Mesodermal cell (in vitro differentiated cells): ENCODE measurements around the gene CTNNB1.

Source experiments
- H3K27ac ChIP-seq: 2 replicates; pipeline ENCODE4 v1.7.0; 2013; ENCODE audit warnings: mild to moderate bottlenecking, low read depth, low read length, moderate library complexity; ENCODE audit not compliant: severe bottlenecking
- H3K36me3 ChIP-seq: 2 replicates; pipeline ENCODE4 v1.7.1; 2013; ENCODE audit warnings: mild to moderate bottlenecking, low read length, moderate library complexity; ENCODE audit not compliant: control insufficient read depth, insufficient read depth
- H3K4me1 ChIP-seq: one replicate; pipeline ENCODE4 v1.7.1; 2013; ENCODE audit warnings: mild to moderate bottlenecking, low read length; ENCODE audit not compliant: insufficient read depth, control insufficient read depth, poor library complexity, severe bottlenecking
- H3K4me3 ChIP-seq: 2 replicates; pipeline ENCODE4 v1.7.0; 2013; ENCODE audit warnings: low read length, control low read depth, mild to moderate bottlenecking; ENCODE audit not compliant: insufficient read depth, poor library complexity, severe bottlenecking; ENCODE audit errors: extremely low read depth
- H3K9me3 ChIP-seq: 2 replicates; pipeline ENCODE4 v1.7.1; 2013; ENCODE audit warnings: mild to moderate bottlenecking, low read length, moderate library complexity; ENCODE audit not compliant: control insufficient read depth
- WGBS, 2 experiments: methylation state at CpG; one replicate each; pipeline ENCODE4 v1.1.5; 2013; ENCODE audit warnings: missing lambda C conversion rate in 2 of 2; ENCODE audit not compliant: insufficient coverage in 2 of 2; 5-methylcytosine and 5-hydroxymethylcytosine counted together

The CTNNB1 gene

DNA sequence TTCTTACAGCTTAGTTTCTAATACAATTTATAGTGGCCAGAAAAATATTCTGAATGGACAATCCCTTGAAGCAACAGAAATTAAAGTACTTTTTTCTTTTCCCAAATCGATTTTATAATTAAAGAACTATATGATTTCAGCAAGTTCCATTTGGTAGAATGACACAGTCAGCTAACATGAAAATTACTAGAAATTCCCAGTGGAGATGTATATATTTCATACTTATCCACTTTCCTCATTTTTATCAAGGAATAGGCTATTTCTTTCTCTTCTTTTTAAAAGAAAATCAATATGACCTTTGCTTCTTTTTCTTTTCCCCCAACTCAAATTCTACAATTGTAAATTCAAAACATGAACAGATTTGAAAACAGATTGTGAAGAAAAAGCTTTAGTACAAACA lies 6.4 kb upstream of the CTNNB1 start:
- Histone ChIP-seq H3K27ac (no peak overlapping the region), H3K9me3 (no peaks in the 10 kb centered on the region), H3K4me1 (no peaks in the 10 kb centered on the region), H3K36me3 (no peaks in the 10 kb centered on the region), H3K4me3 (no peak overlapping the region)
- WGBS, 2 experiments, result no CpG with 5 or more reads among the region's 1 CpG

DNA sequence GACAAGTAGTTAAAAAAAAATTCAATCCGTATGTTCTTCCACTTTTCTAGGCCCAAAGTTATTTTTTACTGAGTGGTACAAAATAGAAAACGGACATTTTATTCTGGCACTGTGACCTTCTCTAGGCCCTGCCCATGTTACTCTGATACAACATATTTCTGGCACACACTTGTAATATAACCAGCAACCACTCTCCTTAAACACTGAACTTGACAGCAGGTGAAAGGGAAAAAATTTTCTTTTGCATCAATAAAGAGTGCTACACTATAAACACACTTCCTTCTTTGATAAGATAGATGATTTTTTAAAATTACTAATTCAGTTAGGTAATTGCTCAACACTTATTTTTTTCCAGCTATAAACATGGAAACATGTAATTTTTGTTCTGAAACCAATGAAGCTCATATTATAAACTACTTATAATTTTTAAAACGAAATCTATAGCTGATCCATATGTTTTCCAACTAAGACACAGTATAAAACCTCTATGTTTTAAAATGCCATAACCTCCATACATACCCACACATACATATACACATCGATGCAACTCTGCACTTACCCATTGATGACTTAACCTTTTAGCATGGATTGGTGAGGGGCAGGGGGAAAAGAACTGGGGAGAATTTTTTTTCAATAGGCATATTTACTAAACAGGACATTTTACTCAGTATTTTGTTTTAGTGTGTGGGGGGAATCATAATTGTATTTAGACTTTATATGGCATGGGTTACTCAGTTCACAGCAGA lies 5.3 kb upstream of the CTNNB1 start:
- H3K4me1 ChIP-seq, result no peaks in the 10 kb centered on the region
- H3K36me3 ChIP-seq, result no peaks in the 10 kb centered on the region
- no peak overlapping the region for H3K4me3 ChIP-seq
- no peaks in the 10 kb centered on the region for H3K9me3 ChIP-seq
- no peak overlapping the region for H3K27ac ChIP-seq
- WGBS, 2 experiments, result 75% methylated on average over 2 of the region's 4 CpGs; no CpG with 5 or more reads in 1 of the 2 experiments

DNA sequence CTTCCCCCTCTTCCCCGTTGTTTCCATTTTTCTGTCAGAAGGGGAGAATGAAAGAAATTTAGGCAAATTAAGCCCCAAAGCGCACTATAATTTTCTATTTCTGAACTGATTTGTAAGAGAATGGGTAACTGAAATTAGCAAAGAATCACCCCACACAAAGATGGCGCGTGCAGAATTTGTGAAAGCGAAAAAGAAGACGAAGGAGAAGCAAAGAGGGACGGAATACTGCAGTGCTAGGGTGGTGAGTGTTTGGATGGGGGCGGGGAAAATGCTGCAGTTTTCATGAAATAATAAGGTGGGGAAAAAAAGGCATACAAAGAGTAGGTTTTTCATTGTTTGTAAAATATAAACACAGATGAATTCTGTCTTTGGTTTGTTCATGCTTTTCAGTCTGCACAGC lies 4.6 kb upstream of the CTNNB1 start:
- Histone ChIP-seq H3K27ac (no peak overlapping the region), H3K9me3 (no peaks in the 10 kb centered on the region), H3K4me1 (no peaks in the 10 kb centered on the region), H3K4me3 (no peak overlapping the region), H3K36me3 (no peaks in the 10 kb centered on the region)
- 81 to 83% methylated on average over 3 to 4 of the region's 8 CpGs for WGBS, 2 experiments

- WGBS, 2 experiments, result 97 to 100% methylated on average over 7 of the region's 7 CpGs
- no peak overlapping the region for H3K4me3 ChIP-seq
- no peak overlapping the region for H3K27ac ChIP-seq
- no peaks in the 10 kb centered on the region for H3K4me1 ChIP-seq
- no peaks in the 10 kb centered on the region for H3K9me3 ChIP-seq
- no peaks in the 10 kb centered on the region for H3K36me3 ChIP-seq
These were observed 3.4 kb upstream of the CTNNB1 start for GRCh38 chr3:41195946-41196345.

DNA sequence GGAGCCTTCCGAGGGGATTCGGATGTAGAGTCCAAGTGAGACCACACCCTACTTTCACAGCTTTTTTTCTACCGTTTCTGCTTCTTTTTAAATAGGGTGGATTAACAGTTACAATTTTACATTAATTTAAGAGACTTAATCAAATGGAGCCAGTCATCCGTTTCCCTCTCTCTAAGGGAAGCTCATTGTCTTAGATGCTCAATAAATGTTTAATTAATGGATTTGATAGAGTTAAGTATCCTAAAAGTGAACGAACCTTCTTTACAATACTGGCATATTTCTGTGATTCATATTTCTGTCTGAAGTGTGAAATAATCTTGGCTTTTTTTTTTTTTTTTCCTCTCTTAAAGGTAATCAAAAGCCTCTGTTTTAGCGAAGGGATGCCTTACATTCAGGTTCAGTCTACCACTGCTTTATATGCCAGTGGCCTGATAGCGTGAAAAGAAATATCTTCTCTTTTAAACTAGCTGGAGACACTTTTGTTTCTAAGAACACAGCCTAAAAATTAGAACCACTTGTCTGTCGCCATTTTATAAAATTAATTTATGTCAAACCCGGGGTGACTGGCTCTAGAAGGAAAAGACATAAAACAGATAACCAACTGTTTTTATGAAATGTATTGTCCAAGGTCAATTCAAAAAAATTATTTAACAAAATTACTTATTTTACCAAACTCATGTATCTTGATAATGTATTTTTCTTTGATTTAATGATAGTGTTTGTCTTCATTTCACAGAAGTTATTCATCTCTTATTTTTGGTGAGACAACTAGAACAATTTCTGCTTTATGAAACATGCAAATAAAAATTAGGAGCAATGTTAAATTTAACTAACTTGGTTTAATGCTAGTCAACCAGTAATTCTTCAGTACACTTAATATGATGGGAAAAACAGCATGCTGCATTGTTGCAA lies 2.5 kb upstream of the CTNNB1 start:
- 93 to 100% methylated on average over 1 to 2 of the region's 9 CpGs for WGBS, 2 experiments

DNA sequence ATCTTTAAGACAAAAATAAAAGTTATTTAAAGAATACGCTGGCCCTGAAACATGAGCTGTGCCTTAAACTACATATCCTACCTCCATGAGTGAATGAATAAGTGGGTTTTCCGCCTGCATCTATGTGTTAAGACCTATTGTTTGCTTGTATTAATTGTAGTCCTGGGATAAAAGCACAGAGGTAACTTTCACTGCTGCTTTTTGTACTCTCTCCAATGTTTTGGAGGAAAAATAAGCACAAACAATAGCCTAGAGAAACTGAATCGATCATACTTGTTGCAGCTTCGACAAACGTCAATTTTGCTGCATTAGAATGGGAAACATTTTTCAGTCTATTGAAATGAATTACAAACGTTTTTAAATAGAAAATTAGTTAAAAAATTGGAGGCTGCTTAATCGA lies 1.3 kb upstream of the CTNNB1 start:
- WGBS, 2 experiments, result no CpG with 5 or more reads among the region's 7 CpGs
- H3K4me3 ChIP-seq, result peak overlapping the region; percentile 82
- H3K4me1 ChIP-seq, result no peaks in the 10 kb centered on the region
- H3K9me3 ChIP-seq, result no peaks in the 10 kb centered on the region
- no peak overlapping the region for H3K27ac ChIP-seq
- H3K36me3 ChIP-seq, result no peaks in the 10 kb centered on the region

More for the DNA sequence above, 2.5 kb upstream of the CTNNB1 start:
- no peaks in the 10 kb centered on the region for H3K9me3 ChIP-seq
- H3K27ac ChIP-seq, result no peak overlapping the region
- H3K4me1 ChIP-seq, result no peaks in the 10 kb centered on the region
- H3K36me3 ChIP-seq, result no peaks in the 10 kb centered on the region
- no peak overlapping the region for H3K4me3 ChIP-seq

DNA sequence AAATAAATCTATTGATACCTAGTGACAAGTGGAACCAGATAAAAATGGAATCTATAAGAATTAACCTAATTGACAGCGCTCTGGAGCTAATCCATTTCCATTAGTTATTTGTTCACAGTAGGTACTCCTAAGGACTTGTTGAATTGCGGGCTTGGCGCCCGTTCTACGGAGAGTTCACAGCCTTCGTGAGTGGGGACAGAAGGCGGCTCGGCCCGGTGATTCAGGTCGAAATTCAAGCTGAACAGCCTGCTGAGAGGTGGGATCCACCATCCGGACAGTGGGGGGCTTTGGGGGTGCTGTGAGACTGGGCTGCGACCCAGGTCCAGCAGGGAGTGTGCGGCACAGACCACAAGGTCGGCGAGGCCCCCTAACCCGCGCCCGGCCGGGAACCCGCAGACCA lies 779 bp upstream of the CTNNB1 start:
- WGBS, 2 experiments, result 1 to 4% methylated on average over 17 to 19 of the region's 20 CpGs
- Histone ChIP-seq H3K36me3 (no peaks in the 10 kb centered on the region), H3K9me3 (no peaks in the 10 kb centered on the region), H3K4me1 (no peaks in the 10 kb centered on the region), H3K27ac (peak overlapping the region; percentile 96), H3K4me3 (peak overlapping the region; percentile 82)

DNA sequence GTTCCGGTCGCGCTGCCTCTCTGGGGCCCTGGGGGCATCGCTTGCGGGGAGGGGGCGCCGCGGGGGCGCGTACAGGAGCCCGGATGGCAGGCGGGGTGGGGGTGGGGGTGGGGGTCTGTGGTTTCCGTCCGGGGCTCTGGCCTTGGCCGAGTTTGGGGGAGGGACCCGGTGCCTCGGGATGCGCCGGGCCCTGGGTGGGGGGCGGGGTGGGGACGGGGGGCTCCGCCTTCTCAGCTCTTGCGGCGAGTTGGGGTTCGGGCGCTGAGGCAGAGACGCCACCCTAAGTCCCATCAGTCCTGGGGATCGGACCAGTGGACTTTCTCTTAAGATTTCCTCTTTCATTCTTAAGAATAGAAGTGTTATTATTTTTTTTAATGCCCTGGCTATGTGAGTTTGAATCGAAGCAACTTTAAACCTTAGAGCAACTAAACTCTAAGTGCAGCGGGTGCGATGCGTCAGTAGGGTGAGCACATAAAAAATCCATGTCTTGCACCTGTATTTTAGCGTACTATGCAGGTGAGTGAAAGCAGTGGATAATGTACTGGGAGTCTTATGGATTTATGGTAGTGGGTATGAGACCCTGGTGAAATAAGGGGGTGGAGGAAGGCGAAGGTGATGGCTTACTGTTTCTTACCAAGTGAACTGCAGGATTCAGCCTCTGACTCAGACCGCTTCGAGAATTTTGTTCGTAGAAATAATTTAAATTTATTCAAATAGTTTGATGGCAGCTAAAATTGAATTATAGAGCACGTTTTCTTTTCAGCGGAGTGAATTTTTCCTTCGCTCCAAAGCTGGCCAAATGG lies 762 bp downstream of the CTNNB1 start:
- Histone ChIP-seq H3K36me3 (peaks cover 6% of the 10 kb centered on the region), H3K27ac (peak overlapping the region; percentile 96), H3K4me3 (peak overlapping the region; percentile 82), H3K9me3 (no peaks in the 10 kb centered on the region), H3K4me1 (peaks cover 6% of the 10 kb centered on the region)
- WGBS, 2 experiments, result 1 to 2% methylated on average over 8 to 11 of the region's 40 CpGs

- peak overlapping the region; percentile 82 for H3K4me3 ChIP-seq
- WGBS, 2 experiments, result 0 to 2% methylated on average over 3 to 4 of the region's 7 CpGs
- H3K4me1 ChIP-seq, result peaks cover 6% of the 10 kb centered on the region
- H3K27ac ChIP-seq, result peak overlapping the region; percentile 69
- peaks cover 10% of the 10 kb centered on the region for H3K36me3 ChIP-seq
- no peaks in the 10 kb centered on the region for H3K9me3 ChIP-seq
These were observed 1.3 kb downstream of the CTNNB1 start for GRCh38 chr3:41200669-41201021.

DNA sequence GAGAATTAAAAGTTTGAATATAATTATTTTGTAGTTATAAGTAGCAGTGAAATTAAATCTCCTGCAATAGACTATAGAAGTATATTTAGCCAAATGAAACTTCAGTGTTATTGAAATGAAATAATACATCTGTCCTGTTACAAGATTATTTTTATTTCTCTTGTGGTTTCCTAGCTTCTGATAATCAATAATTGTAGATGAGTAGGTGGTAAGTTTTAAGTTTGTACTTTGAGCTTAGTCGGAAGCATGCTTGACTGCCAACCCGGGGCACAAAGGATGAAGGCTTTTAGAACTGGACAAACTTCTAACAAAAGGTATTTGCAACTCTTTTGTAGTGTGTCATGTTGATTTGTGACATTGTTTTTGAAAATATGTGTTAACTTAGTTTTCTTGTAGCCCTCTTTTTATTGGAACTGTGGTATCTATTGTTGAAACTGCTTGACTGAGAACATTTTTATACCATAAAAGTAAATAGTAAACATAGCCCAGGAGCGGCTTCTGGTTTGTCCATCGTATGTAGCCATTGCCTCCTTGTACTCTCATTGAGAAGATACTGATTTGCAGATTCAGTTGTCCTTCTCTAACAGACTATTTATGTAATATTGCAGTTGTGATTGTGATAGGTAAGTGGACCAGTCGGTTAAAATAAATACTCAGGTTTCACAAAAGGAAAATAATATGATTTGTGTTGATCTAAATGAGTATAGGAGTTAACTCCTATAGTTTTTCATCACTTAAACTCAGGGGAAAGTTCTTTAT lies 2.9 kb downstream of the CTNNB1 start:
- Histone ChIP-seq H3K4me3 (peak overlapping the region; percentile 82), H3K4me1 (peaks cover 14% of the 10 kb centered on the region), H3K36me3 (peaks cover 10% of the 10 kb centered on the region), H3K9me3 (no peaks in the 10 kb centered on the region), H3K27ac (no peak overlapping the region)
- 0 to 11% methylated on average over 2 to 3 of the region's 5 CpGs for WGBS, 2 experiments
